ENCODE measurements around the gene NKIRAS2.

The NKIRAS2 gene

DNA sequence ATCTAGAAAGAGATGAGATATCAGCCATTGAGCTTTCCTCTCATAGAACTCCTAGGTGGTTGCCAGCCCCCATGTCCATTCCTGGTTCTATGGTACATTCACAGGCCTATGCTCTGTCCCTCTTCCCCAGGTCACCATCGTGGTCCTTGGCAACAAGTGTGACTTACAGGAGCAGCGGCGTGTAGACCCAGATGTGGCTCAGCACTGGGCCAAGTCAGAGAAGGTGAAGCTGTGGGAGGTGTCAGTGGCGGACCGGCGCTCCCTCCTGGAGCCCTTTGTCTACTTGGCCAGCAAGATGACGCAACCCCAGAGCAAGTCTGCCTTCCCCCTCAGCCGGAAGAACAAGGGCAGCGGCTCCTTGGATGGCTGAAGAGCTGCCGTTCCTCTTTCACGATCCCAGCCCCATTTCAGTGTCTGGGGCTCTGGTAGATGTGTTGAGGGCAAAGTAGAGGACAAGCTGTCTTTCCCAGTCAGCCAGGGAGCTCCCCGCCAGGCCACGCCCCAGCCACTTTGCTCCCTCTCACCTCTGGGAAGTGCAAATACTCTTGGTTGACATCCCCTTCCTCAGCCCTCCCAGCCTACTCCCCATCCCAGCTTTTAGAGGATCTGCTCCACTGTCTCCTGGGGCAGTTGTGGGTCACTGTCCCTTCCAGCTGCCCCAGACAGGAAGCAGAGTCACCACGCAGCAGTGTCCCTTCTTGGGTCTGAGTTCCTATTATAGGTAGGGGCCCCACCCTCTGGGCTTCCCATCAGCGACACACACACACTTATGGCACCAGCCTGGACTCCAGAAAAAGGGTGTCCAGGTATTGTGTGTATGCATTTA, 3.8 kb downstream of the NKIRAS2 start:
- no peak for ATAC-seq
- no peak for TF ChIP-seq PPARA (CRISPR knock-in tag; IDR thresholded peaks at IDR 0.05; ENCODE audit: borderline replicate concordance)
- TF ChIP-seq RARB (CRISPR knock-in tag; IDR thresholded peaks at IDR 0.05): no peak
- TF ChIP-seq SNAI2 (CRISPR knock-in tag; IDR thresholded peaks at IDR 0.05): no peak
- TF ChIP-seq ZNF8 (CRISPR knock-in tag; IDR thresholded peaks at IDR 0.05): no peak
- TF ChIP-seq, protein P1, sequence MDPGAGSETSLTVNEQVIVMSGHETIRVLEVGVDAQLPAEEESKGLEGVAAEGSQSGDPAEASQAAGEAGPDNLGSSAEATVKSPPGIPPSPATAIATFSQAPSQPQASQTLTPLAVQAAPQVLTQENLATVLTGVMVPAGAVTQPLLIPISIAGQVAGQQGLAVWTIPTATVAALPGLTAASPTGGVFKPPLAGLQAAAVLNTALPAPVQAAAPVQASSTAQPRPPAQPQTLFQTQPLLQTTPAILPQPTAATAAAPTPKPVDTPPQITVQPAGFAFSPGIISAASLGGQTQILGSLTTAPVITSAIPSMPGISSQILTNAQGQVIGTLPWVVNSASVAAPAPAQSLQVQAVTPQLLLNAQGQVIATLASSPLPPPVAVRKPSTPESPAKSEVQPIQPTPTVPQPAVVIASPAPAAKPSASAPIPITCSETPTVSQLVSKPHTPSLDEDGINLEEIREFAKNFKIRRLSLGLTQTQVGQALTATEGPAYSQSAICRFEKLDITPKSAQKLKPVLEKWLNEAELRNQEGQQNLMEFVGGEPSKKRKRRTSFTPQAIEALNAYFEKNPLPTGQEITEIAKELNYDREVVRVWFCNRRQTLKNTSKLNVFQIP (CRISPR knock-in tag; IDR thresholded peaks at IDR 0.05; ENCODE audit: borderline replicate concordance, low read depth): no peak
- TF ChIP-seq, protein P2, sequence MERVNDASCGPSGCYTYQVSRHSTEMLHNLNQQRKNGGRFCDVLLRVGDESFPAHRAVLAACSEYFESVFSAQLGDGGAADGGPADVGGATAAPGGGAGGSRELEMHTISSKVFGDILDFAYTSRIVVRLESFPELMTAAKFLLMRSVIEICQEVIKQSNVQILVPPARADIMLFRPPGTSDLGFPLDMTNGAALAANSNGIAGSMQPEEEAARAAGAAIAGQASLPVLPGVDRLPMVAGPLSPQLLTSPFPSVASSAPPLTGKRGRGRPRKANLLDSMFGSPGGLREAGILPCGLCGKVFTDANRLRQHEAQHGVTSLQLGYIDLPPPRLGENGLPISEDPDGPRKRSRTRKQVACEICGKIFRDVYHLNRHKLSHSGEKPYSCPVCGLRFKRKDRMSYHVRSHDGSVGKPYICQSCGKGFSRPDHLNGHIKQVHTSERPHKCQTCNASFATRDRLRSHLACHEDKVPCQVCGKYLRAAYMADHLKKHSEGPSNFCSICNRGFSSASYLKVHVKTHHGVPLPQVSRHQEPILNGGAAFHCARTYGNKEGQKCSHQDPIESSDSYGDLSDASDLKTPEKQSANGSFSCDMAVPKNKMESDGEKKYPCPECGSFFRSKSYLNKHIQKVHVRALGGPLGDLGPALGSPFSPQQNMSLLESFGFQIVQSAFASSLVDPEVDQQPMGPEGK (CRISPR knock-in tag; IDR thresholded peaks at IDR 0.05; ENCODE audit: borderline replicate concordance): no peak
- no peak for TF ChIP-seq ARNTL (CRISPR knock-in tag; IDR thresholded peaks at IDR 0.05; ENCODE audit: borderline replicate concordance, low read depth)
- no peak for TF ChIP-seq GLIS3 (CRISPR knock-in tag; IDR thresholded peaks at IDR 0.05)
- TF ChIP-seq ZFP3 (CRISPR knock-in tag; IDR thresholded peaks at IDR 0.05): no peak
- TF ChIP-seq TCF4 (CRISPR knock-in tag; IDR thresholded peaks at IDR 0.05; ENCODE audit: borderline replicate concordance): no peak
- no peak for TF ChIP-seq CSDC2 (CRISPR knock-in tag; IDR thresholded peaks at IDR 0.05)
- no peak for TF ChIP-seq ZNF565 (CRISPR knock-in tag; conservative IDR thresholded peaks at IDR 0.05; ENCODE audit: low read depth)
- TF ChIP-seq ZFP30 (CRISPR knock-in tag; IDR thresholded peaks at IDR 0.05): no peak
- TF ChIP-seq, protein P3, sequence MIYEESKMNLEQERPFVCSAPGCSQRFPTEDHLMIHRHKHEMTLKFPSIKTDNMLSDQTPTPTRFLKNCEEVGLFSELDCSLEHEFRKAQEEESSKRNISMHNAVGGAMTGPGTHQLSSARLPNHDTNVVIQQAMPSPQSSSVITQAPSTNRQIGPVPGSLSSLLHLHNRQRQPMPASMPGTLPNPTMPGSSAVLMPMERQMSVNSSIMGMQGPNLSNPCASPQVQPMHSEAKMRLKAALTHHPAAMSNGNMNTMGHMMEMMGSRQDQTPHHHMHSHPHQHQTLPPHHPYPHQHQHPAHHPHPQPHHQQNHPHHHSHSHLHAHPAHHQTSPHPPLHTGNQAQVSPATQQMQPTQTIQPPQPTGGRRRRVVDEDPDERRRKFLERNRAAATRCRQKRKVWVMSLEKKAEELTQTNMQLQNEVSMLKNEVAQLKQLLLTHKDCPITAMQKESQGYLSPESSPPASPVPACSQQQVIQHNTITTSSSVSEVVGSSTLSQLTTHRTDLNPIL (CRISPR knock-in tag; IDR thresholded peaks at IDR 0.05; ENCODE audit: low read depth): no peak

DNA sequence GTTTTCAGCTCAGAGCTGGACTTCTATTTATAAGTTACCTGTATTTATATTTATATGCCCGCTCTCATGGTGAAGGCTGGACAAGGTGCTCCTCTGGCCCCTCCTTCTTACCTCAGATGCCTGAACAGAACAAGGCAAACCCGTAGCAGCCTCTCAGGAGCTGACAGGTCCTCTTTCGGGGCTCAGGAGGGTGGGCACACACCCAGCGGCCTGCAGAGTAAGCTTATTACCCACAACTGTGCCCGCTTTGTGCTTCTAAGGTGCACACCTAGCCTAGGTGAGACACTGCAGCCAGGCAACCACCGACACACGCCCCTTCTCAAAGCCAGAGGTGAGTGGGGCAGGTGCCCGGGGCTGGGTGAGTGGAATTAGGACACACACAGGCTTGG, 5.3 kb downstream of the NKIRAS2 start:
- TF ChIP-seq BACH2 (CRISPR knock-in tag; IDR thresholded peaks at IDR 0.05; ENCODE audit: borderline replicate concordance) (no peak), ZNF8 (CRISPR knock-in tag; IDR thresholded peaks at IDR 0.05) (no peak), GLIS3 (CRISPR knock-in tag; IDR thresholded peaks at IDR 0.05) (no peak), ESRRG (CRISPR knock-in tag; IDR thresholded peaks at IDR 0.05) (no peak), ZC3H10 (CRISPR knock-in tag; IDR thresholded peaks at IDR 0.05) (no peak), RARB (CRISPR knock-in tag; IDR thresholded peaks at IDR 0.05) (no peak), ZNF70 (CRISPR knock-in tag; IDR thresholded peaks at IDR 0.05) (no peak), PPARA (CRISPR knock-in tag; IDR thresholded peaks at IDR 0.05; ENCODE audit: borderline replicate concordance) (no peak), ZNF565 (CRISPR knock-in tag; conservative IDR thresholded peaks at IDR 0.05; ENCODE audit: low read depth) (no peak), ZFP30 (CRISPR knock-in tag; IDR thresholded peaks at IDR 0.05) (no peak), SNAI2 (CRISPR knock-in tag; IDR thresholded peaks at IDR 0.05) (no peak)
- TF ChIP-seq, protein P4, sequence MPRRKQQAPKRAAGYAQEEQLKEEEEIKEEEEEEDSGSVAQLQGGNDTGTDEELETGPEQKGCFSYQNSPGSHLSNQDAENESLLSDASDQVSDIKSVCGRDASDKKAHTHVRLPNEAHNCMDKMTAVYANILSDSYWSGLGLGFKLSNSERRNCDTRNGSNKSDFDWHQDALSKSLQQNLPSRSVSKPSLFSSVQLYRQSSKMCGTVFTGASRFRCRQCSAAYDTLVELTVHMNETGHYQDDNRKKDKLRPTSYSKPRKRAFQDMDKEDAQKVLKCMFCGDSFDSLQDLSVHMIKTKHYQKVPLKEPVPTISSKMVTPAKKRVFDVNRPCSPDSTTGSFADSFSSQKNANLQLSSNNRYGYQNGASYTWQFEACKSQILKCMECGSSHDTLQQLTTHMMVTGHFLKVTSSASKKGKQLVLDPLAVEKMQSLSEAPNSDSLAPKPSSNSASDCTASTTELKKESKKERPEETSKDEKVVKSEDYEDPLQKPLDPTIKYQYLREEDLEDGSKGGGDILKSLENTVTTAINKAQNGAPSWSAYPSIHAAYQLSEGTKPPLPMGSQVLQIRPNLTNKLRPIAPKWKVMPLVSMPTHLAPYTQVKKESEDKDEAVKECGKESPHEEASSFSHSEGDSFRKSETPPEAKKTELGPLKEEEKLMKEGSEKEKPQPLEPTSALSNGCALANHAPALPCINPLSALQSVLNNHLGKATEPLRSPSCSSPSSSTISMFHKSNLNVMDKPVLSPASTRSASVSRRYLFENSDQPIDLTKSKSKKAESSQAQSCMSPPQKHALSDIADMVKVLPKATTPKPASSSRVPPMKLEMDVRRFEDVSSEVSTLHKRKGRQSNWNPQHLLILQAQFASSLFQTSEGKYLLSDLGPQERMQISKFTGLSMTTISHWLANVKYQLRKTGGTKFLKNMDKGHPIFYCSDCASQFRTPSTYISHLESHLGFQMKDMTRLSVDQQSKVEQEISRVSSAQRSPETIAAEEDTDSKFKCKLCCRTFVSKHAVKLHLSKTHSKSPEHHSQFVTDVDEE (CRISPR knock-in tag; IDR thresholded peaks at IDR 0.05): no peak
- TF ChIP-seq, protein P3 (CRISPR knock-in tag; IDR thresholded peaks at IDR 0.05; ENCODE audit: low read depth): no peak
- ATAC-seq: no peak; the same call in 2 of the 3 replicates

DNA sequence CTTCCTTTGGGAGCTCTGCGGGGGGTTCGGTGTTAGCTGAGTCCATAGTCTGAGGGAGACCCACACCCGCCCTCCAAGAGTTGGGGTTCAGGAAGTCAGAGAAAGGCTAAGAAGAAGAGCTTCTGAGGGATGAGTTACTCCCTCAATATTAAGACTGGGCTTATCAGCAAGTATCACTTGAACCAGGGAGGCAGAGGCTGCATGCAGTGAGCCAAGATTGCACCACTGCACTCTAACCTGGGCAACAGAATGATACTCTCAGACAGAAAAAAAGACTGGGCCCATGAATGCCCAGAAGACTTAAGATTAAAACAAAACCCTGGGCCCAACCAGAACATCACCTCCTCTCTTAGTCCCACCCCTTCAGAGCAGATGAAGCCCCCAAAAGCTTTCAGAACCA, 6.0 kb downstream of the NKIRAS2 start:
- ATAC-seq: no peak
- no peak for TF ChIP-seq OSR1 (CRISPR knock-in tag; IDR thresholded peaks at IDR 0.05)
- no peak for TF ChIP-seq RARB (CRISPR knock-in tag; IDR thresholded peaks at IDR 0.05)
- TF ChIP-seq, protein P5, sequence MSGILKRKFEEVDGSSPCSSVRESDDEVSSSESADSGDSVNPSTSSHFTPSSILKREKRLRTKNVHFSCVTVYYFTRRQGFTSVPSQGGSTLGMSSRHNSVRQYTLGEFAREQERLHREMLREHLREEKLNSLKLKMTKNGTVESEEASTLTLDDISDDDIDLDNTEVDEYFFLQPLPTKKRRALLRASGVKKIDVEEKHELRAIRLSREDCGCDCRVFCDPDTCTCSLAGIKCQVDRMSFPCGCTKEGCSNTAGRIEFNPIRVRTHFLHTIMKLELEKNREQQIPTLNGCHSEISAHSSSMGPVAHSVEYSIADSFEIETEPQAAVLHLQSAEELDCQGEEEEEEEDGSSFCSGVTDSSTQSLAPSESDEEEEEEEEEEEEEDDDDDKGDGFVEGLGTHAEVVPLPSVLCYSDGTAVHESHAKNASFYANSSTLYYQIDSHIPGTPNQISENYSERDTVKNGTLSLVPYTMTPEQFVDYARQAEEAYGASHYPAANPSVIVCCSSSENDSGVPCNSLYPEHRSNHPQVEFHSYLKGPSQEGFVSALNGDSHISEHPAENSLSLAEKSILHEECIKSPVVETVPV (CRISPR knock-in tag; IDR thresholded peaks at IDR 0.05): no peak
- TF ChIP-seq ZNF70 (CRISPR knock-in tag; IDR thresholded peaks at IDR 0.05): no peak
- TF ChIP-seq SNAI2 (CRISPR knock-in tag; IDR thresholded peaks at IDR 0.05): no peak
- TF ChIP-seq, protein P4 (CRISPR knock-in tag; IDR thresholded peaks at IDR 0.05): no peak
- no peak for TF ChIP-seq TCF4 (CRISPR knock-in tag; IDR thresholded peaks at IDR 0.05; ENCODE audit: borderline replicate concordance)
- TF ChIP-seq TOX (CRISPR knock-in tag; IDR thresholded peaks at IDR 0.05; ENCODE audit: borderline replicate concordance): no peak
- no peak for TF ChIP-seq CSDC2 (CRISPR knock-in tag; IDR thresholded peaks at IDR 0.05)
- TF ChIP-seq PPARA (CRISPR knock-in tag; IDR thresholded peaks at IDR 0.05; ENCODE audit: borderline replicate concordance): no peak
